ENCODE measurements around the gene PCGF3. TPM values are rescaled to one million over a fixed set of nuclear protein-coding genes. Genes with fewer than 3 reads are reported as not detected.
"Not testable (repeated sequence)": the region's sequence is repeated elsewhere in the genome, so short reads cannot be mapped to it uniquely, and the experiment has no call there.

PCGF3 gene
- total RNA-seq, 3 donors from 2014 or later = 60.6 to 71.7 (median 69.4) TPM

DNA sequence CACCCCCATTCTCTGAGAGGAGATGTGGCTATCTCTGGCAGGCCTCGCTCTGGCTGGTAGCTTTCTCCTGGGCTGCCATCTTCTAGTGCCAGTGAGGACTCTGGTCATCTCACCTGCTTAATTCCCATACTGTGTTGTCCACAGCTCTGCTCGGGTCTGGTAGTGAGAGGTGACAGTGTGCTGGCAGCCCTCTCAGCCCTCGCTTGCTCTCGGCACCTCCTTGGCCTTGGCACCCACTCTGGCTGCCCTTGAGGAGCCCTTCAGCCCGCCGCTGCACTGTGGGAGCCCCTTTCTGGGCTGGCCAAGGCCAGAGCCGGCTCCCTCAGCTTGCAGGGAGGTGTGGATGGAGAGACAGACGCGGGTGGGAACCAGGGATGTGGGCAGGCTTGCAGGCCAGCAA lies 67.6 kb downstream of the PCGF3 start:
- TF ChIP-seq CTCF (IDR thresholded peaks at IDR 0.05) (no peak), POLR2A (IDR thresholded peaks at IDR 0.05) (no peak), POLR2AphosphoS5 (IDR thresholded peaks at IDR 0.05) (no peak)

DNA sequence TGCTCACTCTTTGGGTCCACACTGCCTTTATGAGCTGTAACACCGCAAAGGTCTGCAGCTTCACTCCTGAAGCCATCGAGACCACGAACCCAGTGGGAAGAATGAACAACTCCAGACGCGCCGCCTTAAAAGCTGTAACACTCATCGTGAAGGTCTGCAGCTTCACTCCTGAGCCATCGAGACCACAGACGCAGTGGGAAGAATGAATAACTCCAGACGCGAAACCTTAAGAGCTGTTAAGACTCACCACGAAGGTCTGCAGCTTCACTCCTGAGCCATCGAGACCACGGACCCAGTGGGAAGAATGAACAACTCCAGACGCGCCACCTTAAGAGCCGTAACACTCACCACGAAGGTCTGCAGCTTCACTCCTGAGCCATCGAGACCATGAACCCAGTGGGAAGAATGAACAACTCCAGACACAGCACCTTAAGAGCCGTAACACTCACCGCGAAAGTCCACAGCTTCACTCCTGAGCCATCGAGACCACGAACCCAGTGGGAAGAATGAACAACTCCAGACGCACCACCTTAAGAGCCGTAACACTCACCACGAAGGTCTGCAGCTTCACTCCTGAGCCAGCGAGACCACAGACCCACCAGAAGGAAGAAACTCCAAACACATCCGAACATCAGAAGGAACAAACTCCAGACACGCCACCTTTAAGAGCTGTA lies 68.9 kb downstream of the PCGF3 start:
- H3K27ac ChIP-seq; H3K9me3 ChIP-seq; H3K4me1 ChIP-seq; DNase-seq (ENCODE audit: low spot score in 2 of 2); H3K4me3 ChIP-seq; H3K27me3 ChIP-seq; H3K36me3 ChIP-seq; intact Hi-C loops (cut with DNase I; ENCODE audit: low total_unique reads): not testable (repeated sequence)

More for the DNA sequence above, 67.6 kb downstream of the PCGF3 start:
- peaks cover 0 to 3% of the 10 kb centered on the region in 2 donors for H3K4me1 ChIP-seq
- H3K4me3 ChIP-seq = peak overlapping the region in 1 of 3 donors; percentile 21
- H3K36me3 ChIP-seq = no peaks in the 10 kb centered on the region
- no peak for DNase-seq (ENCODE audit: low spot score in 2 of 2)
- peak overlapping the region; percentile 23 to 66 for H3K27ac ChIP-seq
- H3K9me3 ChIP-seq = no peaks in the 10 kb centered on the region
- intact Hi-C loops (cut with DNase I; ENCODE audit: low total_unique reads) = no loop called here
- H3K27me3 ChIP-seq = no peaks in the 10 kb centered on the region

- H3K36me3 ChIP-seq; H3K9me3 ChIP-seq; H3K4me3 ChIP-seq; H3K27me3 ChIP-seq; DNase-seq (ENCODE audit: low spot score in 2 of 2); intact Hi-C loops (cut with DNase I; ENCODE audit: low total_unique reads); H3K27ac ChIP-seq: not testable (repeated sequence)
- peaks cover 6 to 12% of the 10 kb centered on the region in 2 donors for H3K4me1 ChIP-seq
Measured at GRCh38 chr4:775485-775884, 69.9 kb downstream of the PCGF3 start.

DNA sequence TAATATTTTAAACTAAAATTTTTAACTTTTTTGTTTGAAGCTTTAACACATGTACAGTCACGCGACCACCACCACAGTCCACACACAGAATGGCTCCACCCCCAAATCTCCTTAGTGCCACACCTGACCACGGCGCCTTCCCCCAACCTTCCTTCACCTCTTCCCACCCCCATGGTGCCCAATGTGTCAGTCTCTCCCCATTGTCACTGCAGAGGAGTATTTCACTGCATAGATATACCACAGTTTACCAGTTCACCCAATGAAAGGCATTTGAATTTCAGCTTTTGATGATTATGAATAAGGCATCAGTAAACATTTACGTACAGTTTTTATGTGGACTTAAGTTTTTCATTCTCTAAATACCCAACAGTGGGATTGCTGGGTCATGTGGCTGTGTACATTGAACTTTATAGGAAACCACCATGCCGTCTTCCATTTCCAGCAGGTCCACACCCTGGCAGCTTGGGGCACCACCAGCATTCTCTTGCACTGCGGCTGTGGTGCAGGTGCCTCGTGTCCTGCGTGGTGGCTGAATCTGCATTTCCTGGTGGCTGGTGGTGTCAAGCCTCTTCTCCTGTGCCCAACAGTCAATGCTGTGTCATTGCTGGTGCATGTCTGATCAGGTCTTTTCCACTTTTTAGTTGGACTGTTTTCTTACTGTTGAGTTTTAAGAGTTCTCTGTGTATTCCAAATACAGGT lies 71.3 kb downstream of the PCGF3 start:
- Histone ChIP-seq H3K9me3 (no peaks in the 10 kb centered on the region), H3K27ac (no peak overlapping the region), H3K27me3 (no peaks in the 10 kb centered on the region), H3K4me3 (no peak overlapping the region), H3K4me1 (peaks cover 6 to 15% of the 10 kb centered on the region in 2 donors), H3K36me3 (no peaks in the 10 kb centered on the region)
- intact Hi-C loops (cut with DNase I; ENCODE audit: low total_unique reads) = no loop called here
- TF ChIP-seq POLR2A (IDR thresholded peaks at IDR 0.05) = no peak
- no peak for DNase-seq (ENCODE audit: low spot score in 2 of 2)

GRCh38 chr4:777520-778262 lies 72.1 kb downstream of the PCGF3 start:
- Histone ChIP-seq H3K27me3 (no peaks in the 10 kb centered on the region), H3K9me3 (no peaks in the 10 kb centered on the region), H3K36me3 (no peaks in the 10 kb centered on the region), H3K4me3 (no peak overlapping the region), H3K4me1 (peaks cover 5 to 15% of the 10 kb centered on the region in 2 donors), H3K27ac (no peak overlapping the region)
- no peak for TF ChIP-seq POLR2A (IDR thresholded peaks at IDR 0.05)
- TF ChIP-seq CTCF (IDR thresholded peaks at IDR 0.05) = no peak
- no peak for TF ChIP-seq POLR2AphosphoS5 (IDR thresholded peaks at IDR 0.05)
- intact Hi-C loops (cut with DNase I; ENCODE audit: low total_unique reads) = no loop called here
- DNase-seq (ENCODE audit: low spot score in 2 of 2) = no peak

DNA sequence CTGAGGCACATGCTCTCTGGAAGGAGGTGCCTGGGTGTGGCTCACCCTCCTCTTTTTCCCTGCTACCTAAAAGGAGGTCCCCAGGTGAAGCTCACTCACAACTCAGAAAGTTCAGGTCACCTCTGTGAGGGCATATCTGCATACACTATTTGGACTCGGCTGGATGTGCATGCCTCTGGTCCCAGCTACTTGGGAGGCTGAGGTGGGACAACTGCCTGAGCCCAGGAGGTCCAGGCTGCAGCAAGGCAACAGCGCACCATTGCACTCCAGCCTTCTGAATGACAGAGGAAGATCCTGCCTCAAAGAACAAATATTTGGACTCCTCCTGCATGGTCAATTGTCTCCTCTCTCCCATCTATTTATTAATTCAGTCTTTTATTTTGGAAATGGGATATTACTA lies 73.9 kb downstream of the PCGF3 start:
- intact Hi-C loops (cut with DNase I; ENCODE audit: low total_unique reads) = no loop called here
- DNase-seq (ENCODE audit: low spot score in 2 of 2) = no peak
- H3K4me3 ChIP-seq = no peak overlapping the region

GRCh38 chr4:780255-780654 lies 74.6 kb downstream of the PCGF3 start:
- H3K4me1 ChIP-seq = peaks cover 5 to 15% of the 10 kb centered on the region in 2 donors

More for the DNA sequence above, 73.9 kb downstream of the PCGF3 start:
- TF ChIP-seq CTCF (IDR thresholded peaks at IDR 0.05) (no peak), POLR2A (IDR thresholded peaks at IDR 0.05) (no peak), POLR2AphosphoS5 (IDR thresholded peaks at IDR 0.05) (no peak)
- H3K27me3 ChIP-seq = no peaks in the 10 kb centered on the region
- H3K4me1 ChIP-seq = peaks cover 5 to 15% of the 10 kb centered on the region in 2 donors
- no peak overlapping the region for H3K27ac ChIP-seq
- H3K36me3 ChIP-seq = no peaks in the 10 kb centered on the region
- H3K9me3 ChIP-seq = no peaks in the 10 kb centered on the region

More at GRCh38 chr4:780255-780654, 74.6 kb downstream of the PCGF3 start:
- H3K36me3 ChIP-seq; H3K9me3 ChIP-seq; intact Hi-C loops (cut with DNase I; ENCODE audit: low total_unique reads); H3K27me3 ChIP-seq; DNase-seq (ENCODE audit: low spot score in 2 of 2): not testable (repeated sequence)
- Histone ChIP-seq H3K27ac (peak overlapping the region; percentile 93 to 95), H3K4me3 (peak overlapping the region; percentile 77 to 98 (median 81))
